Activated T-helper 17 cell treated with anti-CD3 and anti-CD28 coated beads, Interleukin-2, amount 50 U/mL, for 72 hours (primary cell): Measurements from ENCODE around the gene SLC35D1. TPM values are rescaled to one million over a fixed set of nuclear protein-coding genes. Genes with fewer than 3 reads are reported as not detected.

Experiments
- total RNA-seq, 2 donors: library from RNA; stranded (reverse); gene quantifications; one replicate each; pipeline ENCODE4 v1.2.3, GENCODE V29; 2022

The SLC35D1 gene
- total RNA-seq, 2 donors from 2014 or later, result 10.3 to 16.2 TPM

Other genes with a start within 250 kb of the SLC35D1 start
- gene DNAI4, start 129.3 kb downstream of the SLC35D1 start, total RNA-seq, result 1 to 10 TPM in 1 of 2 donors, under 1 TPM in 1; 0.65 to 1.4 TPM
- gene MIER1, start 129.2 kb downstream of the SLC35D1 start, total RNA-seq, result 10 to 100 TPM; 44.7 to 60.0 TPM
- gene C1orf141, start 80.8 kb upstream of the SLC35D1 start, total RNA-seq, result under 1 TPM; 0.71 to 0.82 TPM
- 10 to 100 TPM; 15.2 to 20.1 TPM for gene IL23R, start 112.3 kb upstream of the SLC35D1 start, total RNA-seq